ENCODE measurements around the gene CCDC149.

The CCDC149 gene

GRCh38 chr4:24783506-24783905, 129.3 kb downstream of the CCDC149 start:
- TF ChIP-seq CTCF (IDR thresholded peaks at IDR 0.05; ENCODE audit: insufficient read depth, low read length) (no peak), GABPA (IDR thresholded peaks at IDR 0.05; ENCODE audit: low read depth) (no peak), POLR2AphosphoS5 (IDR thresholded peaks at IDR 0.05; ENCODE audit: low read depth) (no peak), REST (IDR thresholded peaks at IDR 0.05; ENCODE audit: insufficient replicate concordance, low read depth) (no peak), SPI1 (IDR thresholded peaks at IDR 0.05; ENCODE audit: borderline replicate concordance, low read depth) (no peak)
- no peak overlapping the region for H3K27ac ChIP-seq (replicated peaks)
- no peak overlapping the region for H3K4me3 ChIP-seq (replicated peaks; ENCODE audit: insufficient read depth, low read length)
- H3K27me3 ChIP-seq (ENCODE audit: insufficient read depth, poor library complexity, severe bottlenecking), result no peaks in the 10 kb centered on the region
- no peak for DNase-seq (ENCODE audit: low read depth in 1 of 2, low spot score in 1 of 2)

- DNase-seq (ENCODE audit: low read depth in 1 of 2, low spot score in 1 of 2), result no peak
- TF ChIP-seq CTCF (IDR thresholded peaks at IDR 0.05; ENCODE audit: insufficient read depth, low read length) (no peak), GABPA (IDR thresholded peaks at IDR 0.05; ENCODE audit: low read depth) (no peak), POLR2AphosphoS5 (IDR thresholded peaks at IDR 0.05; ENCODE audit: low read depth) (no peak), SPI1 (IDR thresholded peaks at IDR 0.05; ENCODE audit: borderline replicate concordance, low read depth) (no peak), REST (IDR thresholded peaks at IDR 0.05; ENCODE audit: insufficient replicate concordance, low read depth) (no peak)
- Histone ChIP-seq H3K4me3 (replicated peaks; ENCODE audit: insufficient read depth, low read length) (no peak overlapping the region), H3K27me3 (ENCODE audit: insufficient read depth, poor library complexity, severe bottlenecking) (no peaks in the 10 kb centered on the region), H3K27ac (replicated peaks) (no peak overlapping the region)
These were observed 130.7 kb downstream of the CCDC149 start for GRCh38 chr4:24781999-24782745.

- TF ChIP-seq REST (IDR thresholded peaks at IDR 0.05; ENCODE audit: insufficient replicate concordance, low read depth) (no peak), SPI1 (IDR thresholded peaks at IDR 0.05; ENCODE audit: borderline replicate concordance, low read depth) (no peak), POLR2AphosphoS5 (IDR thresholded peaks at IDR 0.05; ENCODE audit: low read depth) (no peak), CTCF (IDR thresholded peaks at IDR 0.05; ENCODE audit: insufficient read depth, low read length) (no peak), GABPA (IDR thresholded peaks at IDR 0.05; ENCODE audit: low read depth) (no peak)
- DNase-seq (ENCODE audit: low read depth in 1 of 2, low spot score in 1 of 2), result no peak
- H3K27ac ChIP-seq (replicated peaks), result no peak overlapping the region
- no peak overlapping the region for H3K4me3 ChIP-seq (replicated peaks; ENCODE audit: insufficient read depth, low read length)
- H3K27me3 ChIP-seq (ENCODE audit: insufficient read depth, poor library complexity, severe bottlenecking), result no peaks in the 10 kb centered on the region
These were observed 131.8 kb downstream of the CCDC149 start for GRCh38 chr4:24780936-24781495.
